NK-92 (cell line): ENCODE data around the gene ZNF248.

Experiments used
- DNase-seq: peaks from one replicate; lab custom pipeline; 2025; ENCODE audit not compliant: unreplicated experiment; lab: John Stamatoyannopoulos, UW

The ZNF248 gene

DNA sequence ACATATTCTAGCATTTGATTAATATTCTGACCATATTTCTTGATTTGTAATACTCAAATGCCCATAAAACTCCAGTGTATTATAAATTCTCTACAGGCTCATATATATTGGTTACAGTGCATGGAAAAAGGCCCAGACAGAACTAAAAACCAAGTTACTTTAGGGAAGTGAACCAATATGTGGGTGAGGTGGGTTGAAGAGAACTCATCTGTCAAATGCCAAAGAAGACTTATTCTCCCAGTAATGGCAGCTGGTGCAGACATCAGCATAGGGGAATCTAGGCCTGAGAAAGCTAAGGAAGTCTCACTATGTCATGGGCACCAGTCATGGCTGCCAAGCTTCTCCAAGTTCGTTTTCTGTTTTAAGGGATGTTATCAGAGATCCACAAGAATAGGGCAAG is 30.6 kb downstream of the ZNF248 start:
- DNase-seq, result no peak

DNA sequence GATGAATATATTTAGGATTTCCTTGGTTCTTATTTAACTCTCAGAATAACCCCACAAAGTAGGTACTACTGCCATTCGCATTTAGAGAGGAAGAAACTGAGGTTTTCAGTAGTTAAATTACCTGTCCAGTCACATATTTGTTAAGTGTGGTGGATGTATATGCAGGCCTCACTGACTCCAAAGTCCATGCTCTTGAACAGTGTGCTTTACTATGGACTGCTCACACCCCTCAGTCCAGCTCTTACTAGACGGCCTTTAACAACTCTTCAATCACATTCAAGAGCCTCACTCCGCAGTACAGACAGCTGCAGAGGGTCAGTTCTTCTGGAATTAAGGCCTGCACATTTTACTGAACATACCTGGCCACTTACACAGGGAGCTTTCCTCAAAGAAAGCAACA is 36.2 kb downstream of the ZNF248 start:
- DNase-seq, result no peak

DNA sequence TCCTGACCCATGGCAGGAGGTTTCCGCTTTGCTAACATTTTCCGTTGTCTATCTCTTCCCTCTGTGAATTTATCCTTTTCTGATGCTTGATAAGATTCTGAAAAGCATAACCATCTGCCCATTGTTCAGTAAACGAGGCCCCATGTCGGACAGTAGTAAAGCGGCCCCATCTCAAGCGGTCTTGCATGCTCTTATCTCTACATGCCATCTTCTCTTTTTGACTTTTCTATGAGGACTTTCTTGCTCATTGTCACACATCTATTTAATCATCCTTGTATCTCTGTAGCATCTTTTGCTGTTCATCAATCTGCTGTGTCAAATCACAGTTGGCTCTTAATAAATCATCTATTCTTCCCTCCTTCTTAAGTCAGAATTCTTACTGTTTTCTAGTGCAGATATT is 37.6 kb downstream of the ZNF248 start:
- no peak for DNase-seq

DNA sequence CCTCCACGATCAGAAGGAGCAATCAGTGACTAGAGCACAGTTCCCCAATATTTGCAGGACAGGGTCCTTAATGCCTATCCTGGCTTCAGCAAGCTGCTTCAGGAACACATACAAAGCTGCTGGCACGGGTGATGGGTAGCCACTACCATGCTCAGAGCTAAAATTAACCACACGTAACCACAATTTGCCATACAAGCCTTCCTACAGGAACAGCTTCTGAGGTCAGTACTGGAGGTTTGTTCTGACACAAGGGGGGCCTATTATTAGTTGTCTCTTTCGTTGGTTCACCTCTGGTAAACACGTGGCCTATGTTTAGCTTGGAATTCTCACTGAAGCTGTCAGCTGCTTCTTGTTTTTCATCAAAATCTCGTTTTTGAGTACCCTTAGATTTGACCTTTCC is 41.1 kb downstream of the ZNF248 start:
- no peak for DNase-seq

DNA sequence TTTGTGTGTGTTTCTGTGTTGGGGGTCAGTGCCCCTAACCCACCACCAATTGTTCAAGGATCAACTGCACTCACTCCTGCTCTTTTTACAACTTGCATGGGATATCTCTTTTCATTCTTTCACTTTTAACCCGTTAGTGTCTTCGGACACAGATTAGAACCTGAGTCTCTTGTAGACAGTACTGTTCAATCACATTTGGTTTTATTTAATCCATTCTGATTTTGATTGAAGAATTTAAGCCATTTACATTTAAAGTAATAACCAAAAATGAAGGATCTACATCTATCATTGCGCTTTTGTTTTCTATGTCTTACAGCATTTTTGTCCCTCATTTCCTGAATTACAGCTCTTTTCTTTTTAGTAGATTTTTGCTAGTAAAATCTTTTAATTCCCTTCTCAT is 43.6 kb downstream of the ZNF248 start:
- DNase-seq, result no peak

DNA sequence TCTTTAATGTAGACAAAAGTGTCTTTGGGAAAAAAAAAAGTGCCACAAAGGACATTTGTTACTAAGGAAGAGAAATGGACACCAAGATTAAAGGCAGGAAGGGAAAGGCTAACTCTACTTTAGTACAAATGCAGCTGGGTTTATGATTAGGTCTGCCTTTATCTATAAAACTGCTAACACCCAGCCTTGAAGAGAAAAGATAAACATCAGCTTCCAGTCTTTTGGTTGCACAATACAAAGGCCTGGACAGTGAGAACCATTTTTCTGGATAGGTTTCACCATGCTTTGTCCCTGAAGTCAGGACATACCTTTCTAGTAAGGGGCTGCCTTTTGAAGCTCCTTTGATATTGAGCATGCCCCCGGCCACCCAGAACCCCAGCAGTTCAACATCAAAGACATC is 45.1 kb downstream of the ZNF248 start:
- no peak for DNase-seq

DNA sequence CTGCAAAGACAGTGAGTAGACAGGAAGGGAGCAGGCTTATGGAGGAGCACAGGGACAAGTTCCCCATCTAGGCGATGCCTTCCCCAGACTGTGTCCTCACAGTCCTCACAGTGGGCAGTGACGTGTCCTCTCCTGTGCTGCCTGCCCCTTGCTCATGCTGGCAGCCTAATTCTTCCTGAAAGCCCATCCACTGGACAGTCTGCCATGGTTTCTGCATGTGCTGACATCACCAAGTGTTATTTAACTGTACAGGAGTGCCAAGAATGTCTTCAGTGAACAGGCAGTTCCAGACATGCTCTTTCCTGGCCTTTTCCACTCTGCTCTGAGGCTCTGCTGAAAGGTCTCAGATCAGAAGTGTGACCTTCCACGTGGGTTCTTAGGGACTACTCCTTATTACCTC is 54.1 kb downstream of the ZNF248 start:
- no peak for DNase-seq

DNA sequence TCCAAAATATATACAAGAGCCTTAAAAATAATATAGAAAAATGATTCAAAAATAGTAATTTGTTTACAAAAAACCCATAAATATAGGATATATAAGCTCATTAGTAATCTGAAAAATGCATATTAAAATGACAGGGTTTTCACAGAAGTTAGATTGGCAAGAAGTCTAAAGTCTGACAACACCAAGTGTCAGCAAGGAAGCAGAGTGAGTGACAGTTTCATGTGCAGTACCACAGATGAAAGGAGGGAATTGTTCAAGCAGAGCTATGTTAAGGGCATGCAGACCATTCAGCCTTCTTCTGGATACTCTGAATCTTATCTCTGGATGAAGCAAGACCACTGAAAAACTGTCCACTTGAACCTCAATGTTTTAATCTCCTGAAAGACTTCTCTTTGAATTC is 55.9 kb downstream of the ZNF248 start:
- no peak for DNase-seq

DNA sequence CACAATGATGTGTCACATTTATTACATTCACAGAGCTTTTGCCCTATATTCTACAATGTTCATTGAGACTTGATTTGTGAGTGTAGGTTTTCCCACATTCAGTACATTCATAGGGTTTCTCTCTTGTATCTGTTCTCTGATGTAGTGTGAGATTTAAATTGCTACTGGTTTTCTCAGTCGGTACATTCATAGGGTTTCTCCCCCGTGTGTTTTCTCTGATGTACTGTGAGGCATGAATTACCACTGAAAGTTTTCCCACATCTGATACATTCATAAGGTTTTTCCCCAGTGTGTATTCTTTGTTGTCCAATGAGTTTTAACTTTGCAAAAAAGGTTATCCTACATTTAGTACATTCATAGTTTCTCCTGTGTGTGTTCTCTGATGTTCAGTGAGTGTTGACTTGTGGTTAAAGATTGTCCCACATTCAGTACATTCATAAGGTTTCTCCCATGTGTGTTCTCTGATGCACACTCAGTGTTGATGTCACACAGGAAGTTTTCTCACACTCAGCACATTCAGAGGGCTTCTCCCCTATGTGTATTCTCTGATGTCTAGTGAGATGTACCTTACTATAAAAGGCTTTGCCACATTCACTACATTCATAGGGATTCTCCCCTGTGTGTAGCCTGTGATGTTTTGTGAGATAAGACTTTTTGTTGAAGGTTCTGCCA is 63.0 kb downstream of the ZNF248 start:
- DNase-seq, result no peak

DNA sequence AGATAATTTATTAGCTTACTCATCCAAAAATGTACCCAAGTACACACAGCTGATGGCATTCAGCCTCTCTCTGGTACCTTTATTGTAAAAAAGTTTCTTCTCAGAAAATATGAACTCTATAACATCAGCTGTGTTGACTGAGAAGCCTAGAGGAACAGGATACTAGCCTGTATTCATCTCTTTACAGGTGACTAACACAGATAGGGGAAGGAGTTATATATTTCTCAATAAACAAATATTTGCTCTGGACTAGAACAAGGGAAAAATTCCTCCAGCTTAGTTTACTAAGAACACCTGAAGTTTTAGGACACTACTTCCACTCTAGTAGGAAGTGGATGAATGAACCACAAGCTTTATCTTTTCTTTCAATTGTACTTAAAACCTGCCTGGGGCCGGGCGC is 67.8 kb downstream of the ZNF248 start:
- DNase-seq, result no peak

DNA sequence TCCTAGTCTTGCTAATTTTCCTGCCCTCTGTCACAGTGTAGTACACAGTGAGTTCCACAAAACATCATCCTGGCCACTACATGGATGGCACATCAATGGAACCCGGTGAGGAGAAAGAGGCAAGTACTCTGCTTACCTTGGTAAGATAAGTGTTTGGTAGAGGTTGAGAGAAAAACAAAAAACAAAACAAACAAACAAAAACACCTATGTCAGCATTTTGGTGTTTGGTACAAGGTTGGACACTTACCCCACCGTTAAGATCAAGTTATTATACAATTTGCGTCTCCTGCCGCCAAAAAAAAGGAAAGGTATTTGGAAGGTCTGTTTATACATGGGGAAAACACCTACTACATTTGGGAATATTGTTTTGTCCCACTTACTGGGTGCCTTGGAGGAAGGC is 72.7 kb downstream of the ZNF248 start:
- no peak for DNase-seq

DNA sequence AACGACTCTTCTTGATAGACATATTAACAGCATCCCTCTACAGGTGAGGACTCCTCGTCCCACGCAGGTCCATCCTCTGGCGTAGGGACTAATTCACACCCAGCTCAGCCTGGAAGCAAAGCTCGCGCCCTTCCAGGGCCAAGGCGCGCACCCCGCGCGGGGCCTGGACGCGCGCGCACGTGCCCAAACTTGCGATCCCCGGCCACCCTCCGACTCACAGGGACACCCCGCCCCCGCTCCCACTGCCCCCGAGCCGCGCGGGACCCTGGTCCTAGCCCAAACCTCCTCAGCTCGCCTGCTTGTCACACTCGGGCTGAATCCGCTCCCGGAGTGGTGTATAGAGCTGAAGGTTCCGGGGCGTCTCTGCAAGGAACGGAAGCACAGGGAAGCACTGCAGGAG is 76.9 kb downstream of the ZNF248 start:
- DNase-seq, result no peak

DNA sequence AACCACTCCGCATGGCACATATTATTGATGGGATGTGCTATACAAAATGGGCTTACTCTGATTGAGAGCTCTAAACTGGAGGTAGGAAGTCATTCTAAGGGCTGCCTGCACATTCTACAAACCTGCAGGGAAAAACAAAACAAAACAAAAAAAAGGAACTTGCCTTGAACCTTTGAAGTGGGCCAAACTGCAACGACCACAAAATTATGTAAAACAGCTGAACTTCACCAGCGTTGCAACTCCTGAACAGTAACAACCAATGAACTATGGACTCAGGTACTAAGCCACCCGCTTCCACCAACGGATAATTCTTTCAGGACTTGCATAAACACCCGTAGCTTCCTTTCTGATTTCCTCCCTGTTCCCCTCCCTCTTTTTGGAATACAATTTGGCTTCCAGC is 80.4 kb downstream of the ZNF248 start:
- no peak for DNase-seq

DNA sequence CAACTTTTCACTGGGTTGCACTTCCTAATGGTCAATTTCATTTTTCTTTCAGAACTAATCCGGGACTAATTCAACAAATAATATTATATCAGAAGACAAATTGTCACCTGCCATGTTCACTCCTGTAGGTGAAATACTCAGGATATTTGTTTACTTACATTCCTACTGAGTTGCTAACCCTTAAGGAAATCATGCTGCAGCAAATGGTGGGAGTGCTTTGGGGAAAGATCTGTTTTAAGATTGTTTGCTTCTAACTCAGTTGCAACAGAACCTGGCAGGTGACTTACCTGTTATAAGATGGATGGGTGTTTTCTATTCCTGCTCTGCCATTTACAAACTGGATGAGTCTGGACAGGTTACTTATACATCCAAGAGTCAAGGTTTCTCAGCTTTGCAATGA is 81.8 kb downstream of the ZNF248 start:
- no peak for DNase-seq

DNA sequence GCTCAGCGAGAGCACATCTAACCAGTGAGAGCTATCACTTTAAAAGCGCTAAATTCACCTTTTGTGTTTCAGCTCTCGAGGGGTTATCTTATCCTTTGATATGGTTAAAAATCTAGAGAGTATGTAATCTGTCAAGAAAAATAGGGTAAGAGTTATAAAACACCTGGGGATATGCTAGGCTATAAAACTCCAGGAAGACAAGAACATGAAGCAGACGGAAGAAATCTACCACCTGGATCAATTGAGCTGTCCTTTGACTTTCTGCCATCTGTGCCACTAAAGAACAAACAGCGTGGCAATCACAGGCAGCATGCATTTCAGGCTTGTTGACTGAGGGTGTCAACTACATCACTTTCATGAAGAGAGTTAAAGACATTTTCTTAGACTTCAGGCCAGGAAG is 83.1 kb downstream of the ZNF248 start:
- DNase-seq, result no peak

DNA sequence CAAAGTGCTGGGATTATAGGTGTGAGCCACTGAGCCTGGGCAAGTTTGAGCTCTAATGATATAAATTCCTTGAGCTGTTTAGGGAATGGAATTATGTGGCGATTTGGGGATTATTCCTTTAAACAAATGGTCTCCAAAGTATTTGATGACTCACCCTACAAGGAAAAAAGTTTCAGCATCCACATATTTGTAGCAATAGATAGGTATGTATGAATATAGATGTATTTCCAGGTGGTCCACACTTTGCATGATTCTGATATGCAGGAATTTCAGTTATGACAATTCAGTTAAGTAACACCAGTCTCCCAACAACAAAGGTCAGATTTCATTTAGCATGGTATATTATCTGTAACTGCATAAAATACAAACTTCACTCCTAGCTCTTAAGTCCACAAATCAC is 92.2 kb downstream of the ZNF248 start:
- DNase-seq, result no peak

DNA sequence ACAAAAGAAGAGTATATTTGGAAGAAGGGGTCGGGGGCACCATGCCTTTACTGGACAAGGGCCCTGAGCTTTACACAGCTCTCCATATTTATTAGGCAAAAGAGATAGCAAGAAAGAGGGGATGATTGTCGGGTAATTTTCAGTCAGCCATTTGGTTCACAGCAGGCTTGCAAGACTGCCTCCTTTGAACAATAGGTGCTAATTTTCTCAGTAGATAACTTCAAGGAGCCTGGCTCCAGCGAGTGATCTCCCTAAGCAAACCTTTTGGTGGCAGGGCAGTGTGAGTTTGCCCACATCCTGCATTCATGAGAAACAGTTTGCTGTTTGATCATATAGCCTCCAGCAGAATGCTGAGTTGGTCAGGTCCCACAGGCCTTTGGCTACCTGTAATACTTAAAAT is 94.3 kb downstream of the ZNF248 start:
- no peak for DNase-seq

DNA sequence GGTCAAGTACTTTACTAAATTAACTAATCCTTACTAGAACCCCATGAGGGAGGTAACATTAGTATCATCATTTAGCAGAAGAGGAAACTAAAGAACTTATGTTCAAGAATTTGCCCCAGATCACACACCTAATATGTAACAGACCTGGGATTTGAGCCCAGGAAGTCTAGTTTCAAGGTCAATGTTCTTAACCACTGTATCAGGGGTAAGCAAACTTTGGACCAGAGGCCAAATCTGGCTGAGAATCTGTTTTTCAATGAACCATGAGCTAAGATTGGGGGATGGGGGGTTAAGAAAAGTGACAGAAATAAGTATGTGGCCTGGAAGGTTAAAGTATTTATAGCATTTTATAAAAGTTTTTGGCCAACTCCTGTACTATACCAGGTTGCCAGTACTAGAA is 95.1 kb downstream of the ZNF248 start:
- no peak for DNase-seq

DNA sequence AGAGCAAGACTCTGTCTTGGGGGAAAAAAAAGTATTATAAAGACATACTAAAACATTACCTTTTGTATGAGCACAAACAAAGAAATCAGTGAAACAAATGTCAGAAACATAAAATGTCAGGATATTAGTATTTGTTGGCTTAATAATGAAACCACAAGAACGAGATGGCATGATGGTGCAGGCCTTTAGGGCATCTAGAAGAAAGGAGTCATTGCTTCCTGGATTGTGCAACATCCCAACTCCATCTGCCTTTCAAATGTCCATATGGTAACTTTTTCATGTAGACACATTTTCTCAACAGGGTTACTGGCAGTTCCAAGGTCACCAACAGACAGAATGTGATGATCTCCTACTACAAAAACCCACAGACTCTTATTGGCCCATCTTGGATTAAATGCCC is 96.6 kb downstream of the ZNF248 start:
- DNase-seq, result no peak

DNA sequence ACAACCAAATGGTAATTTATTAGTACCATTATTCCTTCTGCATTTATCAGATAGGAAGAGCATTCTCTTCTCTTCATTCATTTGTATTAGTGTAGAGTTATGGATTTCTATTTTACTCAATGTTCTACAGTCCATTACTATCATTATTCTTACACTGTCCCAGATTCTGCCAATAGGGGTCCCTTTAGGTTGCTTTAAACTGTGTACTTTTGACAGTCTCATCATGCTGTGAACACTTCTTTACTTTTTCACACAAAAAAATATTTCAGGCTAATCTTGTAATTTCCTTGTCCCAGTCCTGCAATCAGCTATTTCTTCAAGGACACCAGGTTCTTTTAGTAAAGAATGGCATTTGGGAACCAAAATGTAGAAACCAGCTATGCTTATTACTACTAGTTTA is 99.3 kb downstream of the ZNF248 start:
- DNase-seq, result no peak

DNA sequence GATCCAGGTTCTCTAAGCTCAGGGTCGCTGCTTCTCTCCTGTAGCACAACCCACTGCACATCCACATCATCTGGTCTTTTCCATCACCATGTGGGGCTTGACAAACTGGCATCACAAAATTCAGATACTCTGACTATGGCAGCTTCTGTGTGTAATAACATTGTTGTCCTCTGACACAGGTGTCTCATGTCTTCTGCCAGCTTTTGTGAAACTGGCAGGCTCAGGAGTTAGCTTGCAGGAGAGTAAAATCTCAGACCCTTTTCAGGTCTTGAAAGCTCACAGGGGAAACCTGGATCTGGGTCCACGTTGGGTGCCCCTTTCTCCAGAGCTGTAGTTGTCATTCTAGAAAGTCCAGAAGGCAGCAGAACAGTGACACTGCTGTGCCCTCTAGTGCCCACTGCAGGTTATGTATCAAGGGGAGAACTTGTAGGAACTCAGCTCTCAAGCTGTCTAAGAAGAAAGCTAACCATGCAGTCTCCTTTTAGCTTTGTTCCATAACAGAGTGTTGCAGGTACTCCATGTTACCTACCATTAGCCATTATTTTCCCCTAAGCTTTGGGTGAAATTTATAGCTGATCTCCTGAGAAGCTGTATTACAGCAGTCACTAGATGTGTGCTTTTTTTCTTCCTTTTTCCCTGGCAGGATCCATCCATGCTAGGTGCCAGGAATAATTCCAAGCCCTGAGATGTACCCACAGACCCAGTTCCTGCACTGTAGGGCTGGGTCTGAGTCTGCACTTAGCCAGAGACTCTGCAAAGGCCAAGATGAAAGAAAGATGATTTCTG is 102.7 kb downstream of the ZNF248 start:
- no peak for DNase-seq

DNA sequence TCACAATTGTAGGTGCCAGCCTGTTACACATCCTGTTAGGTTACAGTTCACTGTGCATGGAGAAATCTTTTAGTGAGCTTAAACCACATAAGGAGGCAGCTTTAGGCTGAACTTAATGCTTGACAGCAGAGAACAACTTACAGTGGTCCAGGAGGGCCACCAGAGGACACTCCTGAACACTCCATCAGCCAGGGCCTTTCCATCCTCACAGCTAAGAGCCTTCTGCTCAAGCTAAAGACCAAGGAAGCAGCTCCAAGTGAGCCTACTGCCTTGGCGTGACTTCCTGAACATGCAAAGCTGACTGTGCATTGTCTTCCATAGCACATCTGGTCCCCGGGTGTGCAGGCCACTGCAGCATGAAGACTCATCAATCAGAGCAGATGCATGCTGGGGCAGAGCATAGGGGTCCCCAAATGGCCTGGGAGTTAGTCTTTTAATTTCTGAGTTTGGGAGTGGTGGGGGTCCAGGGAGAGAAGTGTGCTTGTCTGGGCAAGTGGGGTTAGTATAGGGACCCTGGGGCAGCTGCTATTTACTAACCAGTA is 105.0 kb downstream of the ZNF248 start:
- DNase-seq, result no peak

DNA sequence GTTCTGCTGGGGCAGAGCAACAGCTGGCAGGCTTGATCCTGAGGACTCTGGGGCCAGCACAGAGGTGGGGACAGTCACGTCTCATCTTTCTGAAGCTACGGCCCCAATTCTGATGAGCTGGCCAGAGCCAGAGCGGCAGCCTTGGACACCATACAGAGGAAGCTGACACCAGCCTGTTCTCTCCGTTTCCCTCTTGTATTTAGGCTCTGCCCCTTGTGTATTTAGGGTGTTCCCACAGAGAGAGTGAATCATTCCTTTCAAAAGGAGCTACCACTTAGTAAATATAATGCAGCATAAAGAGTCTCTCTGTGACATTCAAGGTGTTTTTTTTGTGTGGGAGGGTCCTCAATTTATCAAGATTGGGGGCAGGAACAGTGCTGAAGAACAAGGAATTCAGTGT is 109.2 kb downstream of the ZNF248 start:
- DNase-seq, result no peak
